Sigmoid colon (tissue), 7 donors: ENCODE measurements around the gene YPEL1. TPM values are rescaled to one million over a fixed set of nuclear protein-coding genes. Genes with fewer than 3 reads are reported as not detected.

ENCODE experiments used
- DNase-seq: peaks from one replicate; pipeline ENCODE4 v3.0.0-alpha.2; 2019
- H3K27ac ChIP-seq, 4 donors: fragments of 200-600 bp; sonication (generic); one replicate each; pipeline ENCODE4 v1.5.1; 2016 to 2019; ENCODE audit warnings: mild to moderate bottlenecking in 1 of 4
- H3K27me3 ChIP-seq, 3 donors: fragments of 200-600 bp; sonication (generic); one replicate each; pipeline ENCODE4 v1.5.1; 2019; ENCODE audit warnings: mild to moderate bottlenecking in 1 of 3
- H3K36me3 ChIP-seq, 4 donors: fragments of 200-600 bp; sonication (generic); one replicate each; pipeline ENCODE4 v1.5.1; 2016 to 2019
- H3K4me1 ChIP-seq, 4 donors: fragments of 200-600 bp; sonication (generic); one replicate each; pipeline ENCODE4 v1.5.1; 2017 to 2019
- H3K4me3 ChIP-seq, 4 donors: fragments of 200-600 bp; sonication (generic); one replicate each; pipeline ENCODE4 v1.5.1; 2017 to 2019; ENCODE audit warnings: mild to moderate bottlenecking in 2 of 4, moderate library complexity in 1 of 4
- H3K9me3 ChIP-seq, 4 donors: fragments of 200-600 bp in 3 of 4; sonication (generic) in 3 of 4; one replicate each; pipeline versions ENCODE4 v1.5.1 to v1.6.1; 2013 to 2019
- CTCF ChIP-seq, 4 experiments: fragments of 450-650 bp in 3 of 4; fragments of 200-600 bp in 1 of 4; IDR thresholded peaks; one replicate each; pipeline ENCODE4 v1.5.1; 2016 to 2019; ENCODE audit warnings: antibody characterized with exemption in 4 of 4, mild to moderate bottlenecking in 3 of 4, moderate library complexity in 2 of 4
- EP300 ChIP-seq, 4 donors: sonication (generic); formaldehyde crosslinking; IDR thresholded peaks; one replicate each; pipeline ENCODE4 v1.6.1; 2017; ENCODE audit warnings: antibody characterized with exemption in 4 of 4
- POLR2A ChIP-seq, 2 donors: fragments of 450-650 bp; IDR thresholded peaks; one replicate each; pipeline ENCODE4 v1.6.1; 2016; ENCODE audit warnings: antibody characterized with exemption in 2 of 2, mild to moderate bottlenecking in 2 of 2, moderate library complexity in 2 of 2
- POLR2AphosphoS5 ChIP-seq, 4 donors: sonication (generic); formaldehyde crosslinking; IDR thresholded peaks; one replicate each; pipeline ENCODE4 v1.6.1; 2017; ENCODE audit warnings: antibody characterized with exemption in 4 of 4
- WGBS, 2 donors: extraction: QIAGEN DNeasy Blood & Tissue Kit; methylation state at CpG; one replicate each; pipeline ENCODE4 v1.1.7; 2013; 5-methylcytosine and 5-hydroxymethylcytosine counted together
- intact Hi-C: fragments of 100-400 bp; cut with DNase I; formaldehyde crosslinking; loops from one replicate; pipeline ENCODE4 v1.15.1; 2023
- polyA plus RNA-seq, 3 donors: library from polyadenylated mRNA; stranded (reverse); fragments of 200-250 nt; gene quantifications; one replicate each; pipeline ENCODE4 v1.2.3, GENCODE V29; 2013
- total RNA-seq, 4 donors: library from RNA; depleted of rRNA; stranded (reverse); fragments of >200 nt; gene quantifications; one replicate each; pipeline ENCODE4 v1.1.0, GENCODE V29; 2016
- donor health status: healthy with polysubstance abuse.
- donor health status: Bipolar disorder and iron deficiency.
- donor health status: healthy.

YPEL1 gene
- total and polyA plus RNA-seq, 7 donors: 0.69 to 9.6 (median 5.9) TPM

DNA sequence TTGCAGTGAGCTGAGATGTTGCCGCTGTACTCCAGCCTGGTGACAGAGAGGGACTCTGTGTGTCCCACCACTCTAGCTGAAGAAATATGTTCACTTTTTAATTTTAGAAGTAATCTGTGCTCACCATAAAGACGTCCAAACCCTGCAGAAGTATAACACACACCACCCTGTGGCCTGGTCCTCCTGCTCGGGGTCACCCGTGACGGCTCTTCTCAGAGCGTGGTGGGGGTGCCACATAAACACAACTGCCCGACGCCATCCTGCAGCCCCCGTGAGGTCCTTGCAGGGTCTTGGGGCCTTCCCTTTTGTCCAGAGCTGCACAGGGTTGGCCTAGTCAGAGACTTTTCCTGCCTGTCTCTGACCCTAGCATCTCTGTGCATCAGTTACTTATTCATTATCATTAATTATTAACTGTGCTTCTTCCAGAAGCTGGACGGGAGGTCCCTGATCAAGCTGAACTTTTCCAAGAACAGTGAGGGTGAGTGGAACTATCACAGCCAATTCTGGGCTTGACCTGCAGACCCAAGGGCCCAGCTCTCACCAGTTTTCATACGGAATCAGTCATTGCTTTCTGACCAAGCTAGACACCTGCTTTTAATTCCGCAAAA lies 60.9 kb downstream of the YPEL1 start:
- no peaks in the 10 kb centered on the region for H3K4me1 ChIP-seq
- no peak overlapping the region for H3K27ac ChIP-seq
- intact Hi-C loops: no loop called here
- TF ChIP-seq POLR2AphosphoS5 (IDR thresholded peaks at IDR 0.05) (no peak), EP300 (IDR thresholded peaks at IDR 0.05) (no peak), POLR2A (IDR thresholded peaks at IDR 0.05) (no peak), CTCF (IDR thresholded peaks at IDR 0.05) (no peak)
- H3K36me3 ChIP-seq: peaks cover 21 to 57% (median 38%) of the 10 kb centered on the region in 4 donors
- no peak for DNase-seq
- WGBS, 2 donors: 98% methylated on average over 12 of the region's 12 CpGs
- no peak overlapping the region for H3K4me3 ChIP-seq
- no peaks in the 10 kb centered on the region for H3K9me3 ChIP-seq
- no peaks in the 10 kb centered on the region for H3K27me3 ChIP-seq

DNA sequence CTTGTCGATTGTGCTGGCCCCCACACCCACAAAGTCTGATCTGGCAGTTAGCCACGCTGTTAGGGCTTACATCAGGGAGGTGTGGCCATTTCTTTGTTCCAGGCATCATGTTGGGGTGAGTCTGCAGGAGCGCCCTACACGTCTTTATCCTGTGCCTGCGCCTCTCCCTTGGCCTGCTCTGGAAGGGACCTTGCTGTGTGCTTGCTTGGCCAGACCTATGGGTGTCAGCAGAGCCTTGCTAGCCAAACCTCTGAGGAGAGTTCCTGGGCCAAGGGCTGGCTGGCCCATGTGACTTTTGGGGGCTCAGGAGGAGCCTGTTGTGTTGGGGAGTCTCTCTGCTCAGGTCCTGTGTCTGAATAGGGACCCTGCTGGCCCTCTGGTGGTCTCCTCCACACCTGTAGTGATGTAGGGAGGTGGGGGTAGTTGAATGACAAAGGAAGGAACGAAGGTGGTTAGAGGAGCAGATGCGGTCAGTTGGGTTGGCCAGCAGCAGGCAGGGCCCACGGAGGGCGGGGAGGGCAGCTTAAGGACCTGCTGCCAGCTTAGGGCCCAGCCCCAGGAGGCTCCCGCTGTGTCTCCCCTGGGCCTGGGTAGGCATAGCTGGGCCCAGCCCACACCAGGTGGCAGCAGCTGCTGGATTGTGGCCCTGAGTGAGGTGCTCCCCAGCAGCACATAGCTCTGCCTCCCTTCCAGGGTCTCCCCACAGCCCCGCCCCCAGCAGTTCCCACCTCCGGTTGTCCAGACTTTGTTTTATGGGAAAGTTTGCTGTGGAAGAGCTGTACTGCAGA lies 61.9 kb downstream of the YPEL1 start:
- no peaks in the 10 kb centered on the region for H3K9me3 ChIP-seq
- intact Hi-C loops: no loop called here
- 94 to 96% methylated on average over 12 of the region's 12 CpGs for WGBS, 2 donors
- no peak for DNase-seq
- no peaks in the 10 kb centered on the region for H3K27me3 ChIP-seq
- H3K4me3 ChIP-seq: no peak overlapping the region
- no peak for TF ChIP-seq POLR2AphosphoS5 (IDR thresholded peaks at IDR 0.05)
- TF ChIP-seq CTCF (IDR thresholded peaks at IDR 0.05): no peak
- TF ChIP-seq EP300 (IDR thresholded peaks at IDR 0.05): no peak
- no peak for TF ChIP-seq POLR2A (IDR thresholded peaks at IDR 0.05)
- peaks cover 21 to 65% (median 38%) of the 10 kb centered on the region in 4 donors for H3K36me3 ChIP-seq
- H3K27ac ChIP-seq: no peak overlapping the region
- no peaks in the 10 kb centered on the region for H3K4me1 ChIP-seq

GRCh38 chr22:21672107-21672629 lies 63.4 kb downstream of the YPEL1 start:
- Histone ChIP-seq H3K27me3 (no peaks in the 10 kb centered on the region), H3K27ac (no peak overlapping the region), H3K4me3 (no peak overlapping the region), H3K36me3 (peaks cover 21 to 65% (median 38%) of the 10 kb centered on the region in 4 donors), H3K9me3 (no peaks in the 10 kb centered on the region), H3K4me1 (peaks cover 0 to 5% (median 3%) of the 10 kb centered on the region in 4 donors)
- intact Hi-C loops: no loop called here
- no peak for DNase-seq
- TF ChIP-seq EP300 (IDR thresholded peaks at IDR 0.05): no peak
- no peak for TF ChIP-seq CTCF (IDR thresholded peaks at IDR 0.05)
- TF ChIP-seq POLR2AphosphoS5 (IDR thresholded peaks at IDR 0.05): no peak
- no peak for TF ChIP-seq POLR2A (IDR thresholded peaks at IDR 0.05)
- 85 to 91% methylated on average over 6 of the region's 6 CpGs for WGBS, 2 donors

DNA sequence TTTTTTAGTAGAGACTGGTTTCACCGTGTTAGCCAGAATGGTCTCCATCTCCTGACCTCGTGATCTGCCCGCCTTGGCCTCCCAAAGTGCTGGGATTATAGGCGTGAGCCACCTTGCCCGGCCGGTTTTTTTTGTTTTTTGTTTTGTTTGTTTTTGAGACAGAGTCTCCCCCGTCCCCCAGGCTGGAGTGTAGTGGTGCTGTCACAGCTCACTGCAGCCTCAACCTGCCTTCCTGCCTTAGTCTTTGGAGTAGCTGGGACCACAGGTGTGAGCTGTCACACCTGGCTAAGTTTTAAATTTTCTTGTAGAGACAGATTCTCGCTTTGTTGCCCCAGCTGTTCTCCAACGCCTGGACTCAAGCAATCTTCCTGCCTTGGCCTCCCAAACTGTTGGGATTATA lies 66.6 kb downstream of the YPEL1 start:
- no peaks in the 10 kb centered on the region for H3K9me3 ChIP-seq
- WGBS, 2 donors: 40 to 76% methylated on average over 9 of the region's 9 CpGs
- intact Hi-C loops: no loop called here
- peaks cover 0 to 15% (median 12%) of the 10 kb centered on the region in 4 donors for H3K4me1 ChIP-seq
- no peak overlapping the region for H3K27ac ChIP-seq
- DNase-seq: no peak
- H3K4me3 ChIP-seq: no peak overlapping the region
- H3K27me3 ChIP-seq: no peaks in the 10 kb centered on the region
- TF ChIP-seq POLR2A (IDR thresholded peaks at IDR 0.05) (no peak), POLR2AphosphoS5 (IDR thresholded peaks at IDR 0.05) (no peak), EP300 (IDR thresholded peaks at IDR 0.05) (no peak), CTCF (IDR thresholded peaks at IDR 0.05) (no peak)
- H3K36me3 ChIP-seq: peaks cover 10 to 45% (median 25%) of the 10 kb centered on the region in 4 donors
